GM15510 (cell line): Measurements from ENCODE around the gene EGFL7.

Source experiments
- POLR2A ChIP-seq: IDR thresholded peaks from 3 replicates; pipeline ENCODE4 v1.6.1; 2011; ENCODE audit warnings: borderline replicate concordance; ENCODE audit not compliant: insufficient read length; ENCODE audit errors: extremely low read depth

The EGFL7 gene

GRCh38 chr9:136691316-136692184, 28.8 kb downstream of the EGFL7 start:
- no peak for TF ChIP-seq POLR2A

GRCh38 chr9:136692185-136693134, 29.7 kb downstream of the EGFL7 start:
- TF ChIP-seq POLR2A = no peak

DNA sequence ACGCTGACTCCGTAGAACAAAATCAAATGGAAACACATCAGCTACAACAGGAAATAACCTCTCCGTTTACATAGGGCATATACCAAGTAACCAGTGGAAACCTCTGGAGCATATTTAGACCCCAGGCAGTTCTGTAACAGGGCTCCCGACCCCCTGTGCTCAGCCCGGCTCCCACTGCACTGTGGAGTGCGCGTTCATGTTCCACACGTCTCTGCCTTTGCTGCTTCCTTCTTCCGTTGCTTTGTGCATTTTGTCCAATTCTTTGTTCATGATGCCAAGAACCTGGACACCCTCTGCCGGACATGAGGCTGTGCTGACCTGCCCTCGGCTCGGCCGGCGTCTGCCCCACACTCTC, 30.4 kb downstream of the EGFL7 start:
- no peak for TF ChIP-seq POLR2A

DNA sequence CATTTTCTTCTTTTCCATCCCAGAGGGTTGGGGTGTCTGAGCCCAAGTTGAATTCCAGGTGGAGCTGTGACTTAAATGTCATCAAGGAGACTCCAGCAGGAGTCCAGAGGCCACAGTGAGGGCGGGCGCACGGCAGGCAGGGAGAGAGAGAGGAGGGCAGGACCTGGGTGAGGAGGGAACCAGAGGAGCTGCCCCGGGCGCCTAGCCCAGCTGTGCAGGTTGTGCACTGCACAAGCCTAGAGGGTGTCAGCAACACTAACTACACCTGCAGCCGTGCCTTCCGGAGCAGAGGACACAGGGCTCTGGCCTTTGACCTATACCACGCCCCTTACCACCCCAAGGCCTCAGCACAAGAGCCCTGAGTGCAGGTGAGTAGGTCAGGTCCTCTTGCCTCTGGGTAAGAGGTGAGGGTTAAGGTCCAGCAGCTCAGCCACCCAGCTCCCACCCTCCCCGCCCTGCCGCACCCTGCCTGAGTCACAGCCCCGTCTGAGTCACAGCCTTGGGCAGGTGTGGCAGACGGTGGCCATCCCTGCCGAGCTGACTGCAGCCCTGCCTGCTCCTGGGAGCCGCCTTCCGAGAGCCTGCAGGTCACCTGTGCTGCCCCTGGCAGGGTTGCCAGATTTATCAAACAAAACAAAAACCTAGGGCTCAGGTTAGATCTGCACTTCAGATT, 30.9 kb downstream of the EGFL7 start:
- no peak for TF ChIP-seq POLR2A

GRCh38 chr9:136694163-136694871, 31.6 kb downstream of the EGFL7 start:
- TF ChIP-seq POLR2A = no peak

GRCh38 chr9:136694872-136695247, 32.1 kb downstream of the EGFL7 start:
- TF ChIP-seq POLR2A = no peak

- no peak for TF ChIP-seq POLR2A
Measured at GRCh38 chr9:136695435-136695895, 32.7 kb downstream of the EGFL7 start.

DNA sequence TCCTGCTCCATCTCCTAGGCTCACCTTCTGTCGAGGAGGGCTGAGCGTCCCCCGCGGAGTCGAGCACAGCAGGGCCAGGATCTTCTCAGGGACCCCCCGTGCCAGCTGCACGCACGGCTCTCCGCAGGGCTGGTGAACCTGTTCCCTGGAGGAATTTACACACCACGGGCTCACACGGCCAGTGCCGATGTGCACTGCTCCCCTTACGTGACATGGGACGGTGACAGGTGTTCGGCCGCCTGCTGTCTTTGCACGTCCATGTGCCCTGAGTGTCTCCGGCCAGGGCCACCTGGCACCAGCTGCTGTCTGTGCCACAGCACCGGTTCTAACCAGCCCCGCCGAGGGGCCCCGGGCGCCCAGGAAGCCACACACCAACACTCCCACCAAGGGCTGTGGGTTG, 33.2 kb downstream of the EGFL7 start:
- no peak for TF ChIP-seq POLR2A

DNA sequence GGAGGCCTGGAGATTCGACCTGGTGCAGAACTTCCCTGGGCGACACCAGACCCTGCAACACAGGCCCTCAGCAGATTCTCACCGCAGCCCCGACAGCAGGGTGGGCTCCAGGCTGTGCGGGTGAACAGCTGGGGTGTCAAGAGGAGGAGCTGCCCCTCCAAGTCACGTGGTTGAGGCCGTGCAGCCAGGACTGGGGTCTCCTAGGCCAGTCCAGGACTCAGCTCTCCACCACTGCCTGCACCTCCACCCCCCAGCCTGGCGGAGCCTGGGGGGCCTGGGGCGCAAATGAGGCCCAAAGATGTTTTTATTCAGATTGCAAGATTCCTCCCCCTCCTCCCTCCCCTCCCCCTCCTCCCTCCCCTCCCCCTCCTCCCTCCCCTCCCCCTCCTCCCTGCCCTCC, 33.8 kb downstream of the EGFL7 start:
- TF ChIP-seq POLR2A = no peak

GRCh38 chr9:136697146-136697820, 34.6 kb downstream of the EGFL7 start:
- no peak for TF ChIP-seq POLR2A

DNA sequence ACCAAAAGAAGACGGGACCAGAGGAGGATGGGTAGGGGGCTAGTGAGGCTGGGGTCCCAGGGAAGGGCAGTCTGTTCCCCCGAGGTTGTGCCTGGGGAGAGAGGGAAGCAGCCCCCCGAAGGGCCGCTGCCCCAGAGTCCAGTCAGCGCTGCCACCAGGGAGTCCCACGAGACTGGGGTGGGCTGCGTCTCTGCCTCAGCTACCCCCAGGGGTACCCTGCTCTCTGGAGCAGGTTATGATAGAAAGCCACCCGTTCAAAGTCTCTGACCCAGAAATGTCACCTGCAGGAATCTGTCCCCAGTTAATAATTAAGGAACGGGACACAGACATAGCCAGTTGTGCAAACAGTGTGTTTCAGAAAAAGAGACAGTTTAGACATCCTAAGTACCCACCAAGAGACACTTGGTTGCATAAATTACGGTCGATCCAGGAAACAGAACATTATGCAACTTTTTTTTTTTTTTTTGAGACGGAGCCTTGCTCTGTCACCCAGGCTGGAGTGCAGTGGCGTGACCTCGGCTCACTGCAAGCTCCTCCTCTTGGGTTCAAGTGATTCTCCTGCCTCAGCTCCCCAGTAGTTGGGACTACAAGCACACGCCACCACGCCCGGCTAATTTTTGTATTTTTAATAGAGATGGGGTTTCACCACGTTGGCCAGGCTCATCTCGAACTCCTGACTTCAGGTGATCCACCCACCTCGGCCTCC, 35.3 kb downstream of the EGFL7 start:
- no peak for TF ChIP-seq POLR2A

GRCh38 chr9:136698635-136699246, 36.0 kb downstream of the EGFL7 start:
- no peak for TF ChIP-seq POLR2A

- TF ChIP-seq POLR2A = no peak
Measured at GRCh38 chr9:136700304-136700703, 37.6 kb downstream of the EGFL7 start.
